ENCODE data around the gene SATB2.

Gene SATB2

DNA sequence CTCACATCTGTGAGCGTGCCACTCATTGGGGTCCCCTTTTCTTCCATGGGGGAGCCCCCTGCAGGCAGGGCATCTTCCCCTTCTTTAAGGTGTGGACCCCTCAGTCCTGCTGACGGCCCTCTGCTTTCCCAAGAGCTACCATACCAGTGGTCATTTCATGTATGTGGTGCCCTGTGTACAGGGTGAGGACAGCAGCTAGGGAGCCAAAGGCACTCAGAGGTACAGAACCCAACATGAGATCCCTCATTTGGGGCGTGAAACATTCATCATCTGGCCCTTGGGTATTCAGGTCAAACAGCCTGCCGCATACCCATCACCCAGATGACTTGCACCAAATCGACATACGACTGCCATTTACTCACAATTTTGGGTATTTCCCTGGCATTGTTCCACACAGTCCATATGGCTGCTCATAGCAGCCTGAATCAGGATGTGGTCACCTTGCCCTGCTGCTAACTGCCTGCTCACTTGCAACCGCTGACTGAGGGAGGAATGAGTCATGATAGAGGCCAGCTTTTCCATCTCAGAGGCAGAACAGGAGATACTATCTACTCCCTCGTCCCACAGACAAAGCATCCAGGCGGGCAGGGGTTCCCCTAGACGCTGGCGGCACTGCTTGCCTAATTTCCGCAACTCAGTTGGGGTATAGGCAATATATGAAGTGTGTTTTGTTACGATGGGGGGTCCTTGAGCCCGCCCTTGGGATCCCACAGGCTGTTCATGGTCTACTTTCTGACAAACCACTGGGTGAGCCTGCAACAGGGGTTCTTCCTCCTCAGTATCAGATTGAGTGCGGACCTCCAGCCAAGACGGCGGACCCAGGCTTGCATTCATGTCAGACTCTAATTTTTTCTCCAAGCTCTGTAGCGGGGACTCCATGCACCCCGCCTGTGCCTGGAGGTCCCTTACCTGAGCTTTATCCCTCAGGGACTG lies 228.6 kb downstream of the SATB2 start:
- DNase-seq = no peak

DNA sequence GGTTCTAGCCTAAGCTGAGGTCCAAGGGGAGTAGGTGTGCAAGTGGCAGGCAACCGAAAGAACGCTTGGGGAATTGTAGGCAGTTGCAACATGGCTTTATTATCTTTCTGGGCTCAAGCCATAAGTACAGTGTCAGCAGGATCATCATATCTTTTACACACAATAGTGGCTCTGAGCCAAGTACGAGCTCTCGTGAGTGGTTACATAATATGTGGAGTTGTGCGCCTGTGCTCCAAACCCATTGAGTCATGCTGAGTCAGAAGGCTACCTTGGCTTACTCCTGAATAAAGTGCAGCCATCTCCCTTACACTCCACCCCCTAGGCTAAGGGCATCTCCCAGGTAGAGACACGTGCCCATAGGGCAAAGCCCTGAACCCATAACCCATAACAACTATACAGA lies 233.9 kb downstream of the SATB2 start:
- DNase-seq = no peak

DNA sequence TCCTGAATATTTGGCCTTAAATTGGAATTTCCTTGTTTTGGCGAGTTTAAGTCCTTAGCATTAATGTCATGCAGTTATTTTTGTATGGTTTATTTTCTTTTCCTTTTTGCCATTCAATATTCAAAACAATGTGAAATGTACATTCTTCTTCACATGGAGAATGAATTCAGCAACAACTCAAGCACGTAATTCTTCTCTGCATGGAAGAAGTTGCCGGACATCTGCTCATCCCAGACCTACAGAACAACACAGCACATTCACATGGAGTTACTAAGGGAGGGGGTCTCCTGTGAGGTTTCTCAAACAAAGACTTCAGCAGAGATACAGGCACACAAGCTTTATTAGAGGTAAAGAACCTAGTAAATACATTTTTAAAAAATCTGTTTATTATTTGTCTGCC lies 236.8 kb downstream of the SATB2 start:
- DNase-seq = no peak

DNA sequence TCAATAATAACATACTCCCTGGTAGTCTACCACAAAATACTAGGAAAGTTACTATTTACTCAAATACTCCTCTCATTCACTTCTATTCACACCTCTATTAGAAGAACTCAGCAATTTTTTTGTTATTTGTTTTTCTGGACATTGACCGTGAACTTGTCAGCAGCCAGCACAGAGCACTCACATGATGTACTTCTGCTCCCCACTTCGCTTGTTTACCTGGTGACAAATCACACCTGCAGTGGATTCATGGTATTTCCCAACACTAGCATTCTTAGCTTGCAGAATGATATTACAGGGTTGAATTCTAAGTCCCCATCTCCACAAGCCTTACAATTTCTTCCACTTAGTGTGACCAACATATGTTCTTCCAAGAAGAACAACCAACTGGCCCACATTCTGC lies 238.2 kb downstream of the SATB2 start:
- no peak for DNase-seq

Data from CD4-positive, alpha-beta T cell treated with Interleukin-1 beta for 1 hour (primary cell).